ENCODE data around the gene SEPTIN10. TPM values are rescaled to one million over a fixed set of nuclear protein-coding genes. Genes with fewer than 3 reads are reported as not detected.

The SEPTIN10 gene
- total RNA-seq, 1 donor from 2014 or later: 36.3 TPM

- ATAC-seq (no peak), DNase-seq (ENCODE audit: low spot score) (no peak)
Observed at GRCh38 chr2:109501461-109501860, 112.3 kb downstream of the SEPTIN10 start.

GRCh38 chr2:109500910-109501309 lies 112.9 kb downstream of the SEPTIN10 start:
- ATAC-seq: no peak

GRCh38 chr2:109499566-109499965 lies 114.2 kb downstream of the SEPTIN10 start:
- DNase-seq (ENCODE audit: low spot score) (no peak), ATAC-seq (no peak)

More at GRCh38 chr2:109500910-109501309, 112.9 kb downstream of the SEPTIN10 start:
- no peak for DNase-seq (ENCODE audit: low spot score)

GRCh38 chr2:109498906-109499305 lies 114.9 kb downstream of the SEPTIN10 start:
- DNase-seq (ENCODE audit: low spot score) (no peak), ATAC-seq (no peak)

GRCh38 chr2:109497911-109498870 lies 115.6 kb downstream of the SEPTIN10 start:
- ATAC-seq (peak; percentile 50), DNase-seq (ENCODE audit: low spot score) (no peak)

GRCh38 chr2:109497463-109497862 lies 116.3 kb downstream of the SEPTIN10 start:
- peak; percentile 26 for ATAC-seq
- no peak for DNase-seq (ENCODE audit: low spot score)

GRCh38 chr2:109494351-109494750 lies 119.4 kb downstream of the SEPTIN10 start:
- no peak for DNase-seq (ENCODE audit: low spot score)
- ATAC-seq: no peak

- no peak for ATAC-seq
Observed at GRCh38 chr2:109493176-109493935, 120.4 kb downstream of the SEPTIN10 start.

More at GRCh38 chr2:109493176-109493935, 120.4 kb downstream of the SEPTIN10 start:
- no peak for DNase-seq (ENCODE audit: low spot score)

Other genes starting within 250 kb of the SEPTIN10 start
- 21.3 TPM for gene SOWAHC, start 398 bp upstream of the SEPTIN10 start, total RNA-seq
- 28.7 TPM for gene RGPD5, start 180.3 kb upstream of the SEPTIN10 start, total RNA-seq